DOHH2 (cell line): Measurements from ENCODE around the gene GPX2.

ENCODE experiments used
- EZH2phosphoT487 ChIP-seq: fragments of 200-600 bp; sonication (generic); IDR thresholded peaks from 2 replicates; pipeline ENCODE4 v1.6.1; 2017; ENCODE audit warnings: borderline replicate concordance, mild to moderate bottlenecking, antibody characterized with exemption, low read length, moderate library complexity, mixed read lengths
- TF ChIP-seq, protein P1 (sequence below): fragments of 200-600 bp; sonication (generic); IDR thresholded peaks from one replicate; pipeline ENCODE4 v1.5.1; 2014; ENCODE audit warnings: antibody characterized with exemption, mild to moderate bottlenecking, low read depth, low read length; ENCODE audit not compliant: poor library complexity, severe bottlenecking

DNA sequence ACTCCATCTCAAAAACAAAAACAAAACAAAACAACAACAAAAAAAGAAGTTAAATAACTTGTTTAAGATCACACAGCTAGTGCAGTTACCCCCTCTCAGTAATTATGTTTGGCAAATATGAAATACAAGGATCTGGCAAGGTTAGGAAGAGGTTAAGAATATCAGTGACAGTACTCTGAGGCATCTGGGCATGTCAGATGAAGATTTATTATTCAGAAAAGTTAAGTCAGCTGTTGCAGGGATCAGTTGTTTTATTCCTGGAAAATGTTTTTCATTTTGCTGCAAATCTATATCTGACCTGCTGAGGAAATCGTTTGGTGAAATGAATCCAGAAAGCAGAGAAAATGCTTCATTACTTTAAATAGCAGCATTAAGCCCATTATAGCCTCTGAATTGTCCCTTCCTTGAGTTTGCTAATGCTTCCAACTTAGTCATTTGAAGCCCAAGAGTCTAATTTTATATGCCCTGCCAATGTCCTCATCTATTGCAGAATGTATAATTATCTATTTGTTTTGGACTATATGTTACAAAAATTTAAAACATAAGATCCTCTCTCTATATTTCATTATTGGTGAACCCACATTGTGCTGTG lies 8.1 kb downstream of the GPX2 start:
- TF ChIP-seq, protein P1, sequence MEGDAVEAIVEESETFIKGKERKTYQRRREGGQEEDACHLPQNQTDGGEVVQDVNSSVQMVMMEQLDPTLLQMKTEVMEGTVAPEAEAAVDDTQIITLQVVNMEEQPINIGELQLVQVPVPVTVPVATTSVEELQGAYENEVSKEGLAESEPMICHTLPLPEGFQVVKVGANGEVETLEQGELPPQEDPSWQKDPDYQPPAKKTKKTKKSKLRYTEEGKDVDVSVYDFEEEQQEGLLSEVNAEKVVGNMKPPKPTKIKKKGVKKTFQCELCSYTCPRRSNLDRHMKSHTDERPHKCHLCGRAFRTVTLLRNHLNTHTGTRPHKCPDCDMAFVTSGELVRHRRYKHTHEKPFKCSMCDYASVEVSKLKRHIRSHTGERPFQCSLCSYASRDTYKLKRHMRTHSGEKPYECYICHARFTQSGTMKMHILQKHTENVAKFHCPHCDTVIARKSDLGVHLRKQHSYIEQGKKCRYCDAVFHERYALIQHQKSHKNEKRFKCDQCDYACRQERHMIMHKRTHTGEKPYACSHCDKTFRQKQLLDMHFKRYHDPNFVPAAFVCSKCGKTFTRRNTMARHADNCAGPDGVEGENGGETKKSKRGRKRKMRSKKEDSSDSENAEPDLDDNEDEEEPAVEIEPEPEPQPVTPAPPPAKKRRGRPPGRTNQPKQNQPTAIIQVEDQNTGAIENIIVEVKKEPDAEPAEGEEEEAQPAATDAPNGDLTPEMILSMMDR, result no peak
- TF ChIP-seq EZH2phosphoT487, result no peak
